ENCODE results near the gene CLCN4. TPM values are rescaled to one million over a fixed set of nuclear protein-coding genes. Genes with fewer than 3 reads are reported as not detected.
A peak's percentile ranks its signal among the peaks of the same experiment; 100 is the strongest.

Gene CLCN4
- total RNA-seq, 2 donors from 2014 or later: 0.50 to 15.3 TPM

DNA sequence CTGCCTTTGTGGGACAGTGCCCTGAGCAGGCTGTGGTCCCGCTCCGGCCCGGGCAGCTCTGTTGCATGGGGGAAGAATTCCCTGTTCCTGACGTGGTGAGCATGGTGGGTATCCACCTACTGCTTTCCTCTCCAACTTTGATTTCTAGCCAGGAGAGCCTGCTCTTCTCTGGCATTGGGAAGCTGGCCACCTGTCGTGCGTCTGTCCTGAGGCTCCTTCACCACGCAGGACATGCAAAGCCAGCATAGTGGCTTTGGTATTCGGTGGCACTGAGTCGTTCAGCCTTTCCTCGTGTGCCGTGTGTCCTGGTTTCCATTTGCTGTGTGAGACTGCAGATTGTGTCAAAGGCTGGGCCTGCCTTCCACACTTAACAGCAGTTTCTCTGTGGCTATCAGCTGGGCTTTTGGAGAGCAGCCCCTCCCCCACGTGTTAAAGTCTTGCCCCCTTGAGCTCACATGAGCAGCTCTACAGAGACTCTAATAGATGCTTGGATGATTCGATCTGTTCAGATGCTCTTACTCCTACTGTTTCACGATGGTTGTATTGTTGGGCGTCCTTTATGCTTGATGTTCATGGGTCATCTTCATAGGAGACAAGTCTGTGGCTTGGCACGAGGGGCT lies 46.3 kb upstream of the CLCN4 start:
- Histone ChIP-seq H3K27me3 (replicated peaks; ENCODE audit: insufficient read depth) (no peaks in the 10 kb centered on the region), H3K9me3 (no peaks in the 10 kb centered on the region), H3K36me3 (no peaks in the 10 kb centered on the region), H3K4me1 (replicated peaks) (no peaks in the 10 kb centered on the region), H3K4me3 (no peak overlapping the region), H3K27ac (peak overlapping the region; percentile 23 to 45)
- TF ChIP-seq, protein P1, sequence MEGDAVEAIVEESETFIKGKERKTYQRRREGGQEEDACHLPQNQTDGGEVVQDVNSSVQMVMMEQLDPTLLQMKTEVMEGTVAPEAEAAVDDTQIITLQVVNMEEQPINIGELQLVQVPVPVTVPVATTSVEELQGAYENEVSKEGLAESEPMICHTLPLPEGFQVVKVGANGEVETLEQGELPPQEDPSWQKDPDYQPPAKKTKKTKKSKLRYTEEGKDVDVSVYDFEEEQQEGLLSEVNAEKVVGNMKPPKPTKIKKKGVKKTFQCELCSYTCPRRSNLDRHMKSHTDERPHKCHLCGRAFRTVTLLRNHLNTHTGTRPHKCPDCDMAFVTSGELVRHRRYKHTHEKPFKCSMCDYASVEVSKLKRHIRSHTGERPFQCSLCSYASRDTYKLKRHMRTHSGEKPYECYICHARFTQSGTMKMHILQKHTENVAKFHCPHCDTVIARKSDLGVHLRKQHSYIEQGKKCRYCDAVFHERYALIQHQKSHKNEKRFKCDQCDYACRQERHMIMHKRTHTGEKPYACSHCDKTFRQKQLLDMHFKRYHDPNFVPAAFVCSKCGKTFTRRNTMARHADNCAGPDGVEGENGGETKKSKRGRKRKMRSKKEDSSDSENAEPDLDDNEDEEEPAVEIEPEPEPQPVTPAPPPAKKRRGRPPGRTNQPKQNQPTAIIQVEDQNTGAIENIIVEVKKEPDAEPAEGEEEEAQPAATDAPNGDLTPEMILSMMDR (IDR thresholded peaks at IDR 0.05): no peak
- TF ChIP-seq POLR2AphosphoS5 (IDR thresholded peaks at IDR 0.05): no peak
- TF ChIP-seq POLR2A (IDR thresholded peaks at IDR 0.05): no peak
- DNase-seq (ENCODE audit: low spot score): no peak
- 79% methylated on average over 14 of the region's 16 CpGs for WGBS
- intact Hi-C loops (cut with DNase I): loop anchor here (10.0 kb wide), 2 partner anchors 226 to 1296 kb away; no protein-coding TSS in a partner anchor

- DNase-seq (ENCODE audit: low spot score): no peak
- Histone ChIP-seq H3K27me3 (replicated peaks; ENCODE audit: insufficient read depth) (no peaks in the 10 kb centered on the region), H3K27ac (peak overlapping the region; percentile 23 to 45), H3K4me1 (replicated peaks) (no peaks in the 10 kb centered on the region), H3K36me3 (no peaks in the 10 kb centered on the region), H3K9me3 (no peaks in the 10 kb centered on the region), H3K4me3 (no peak overlapping the region)
- 51% methylated on average over 10 of the region's 10 CpGs for WGBS
- intact Hi-C loops (cut with DNase I): loop anchor here (10.0 kb wide), 2 partner anchors 226 to 1296 kb away; no protein-coding TSS in a partner anchor
- no peak for TF ChIP-seq POLR2AphosphoS5 (IDR thresholded peaks at IDR 0.05)
Measured at GRCh38 chrX:10110984-10111363, 45.8 kb upstream of the CLCN4 start.

GRCh38 chrX:10111364-10112148 lies 45.2 kb upstream of the CLCN4 start:
- TF ChIP-seq, protein P1 (IDR thresholded peaks at IDR 0.05): no peak
- TF ChIP-seq POLR2A (IDR thresholded peaks at IDR 0.05): no peak
- TF ChIP-seq POLR2AphosphoS5 (IDR thresholded peaks at IDR 0.05): no peak
- WGBS: 64% methylated on average over 21 of the region's 26 CpGs
- Histone ChIP-seq H3K36me3 (no peaks in the 10 kb centered on the region), H3K27ac (peak overlapping the region; percentile 23 to 45), H3K27me3 (replicated peaks; ENCODE audit: insufficient read depth) (no peaks in the 10 kb centered on the region), H3K4me1 (replicated peaks) (no peaks in the 10 kb centered on the region), H3K9me3 (no peaks in the 10 kb centered on the region), H3K4me3 (no peak overlapping the region)
- intact Hi-C loops (cut with DNase I): loop anchor here (10.0 kb wide), 2 partner anchors 227 to 1297 kb away; no protein-coding TSS in a partner anchor
- no peak for DNase-seq (ENCODE audit: low spot score)

DNA sequence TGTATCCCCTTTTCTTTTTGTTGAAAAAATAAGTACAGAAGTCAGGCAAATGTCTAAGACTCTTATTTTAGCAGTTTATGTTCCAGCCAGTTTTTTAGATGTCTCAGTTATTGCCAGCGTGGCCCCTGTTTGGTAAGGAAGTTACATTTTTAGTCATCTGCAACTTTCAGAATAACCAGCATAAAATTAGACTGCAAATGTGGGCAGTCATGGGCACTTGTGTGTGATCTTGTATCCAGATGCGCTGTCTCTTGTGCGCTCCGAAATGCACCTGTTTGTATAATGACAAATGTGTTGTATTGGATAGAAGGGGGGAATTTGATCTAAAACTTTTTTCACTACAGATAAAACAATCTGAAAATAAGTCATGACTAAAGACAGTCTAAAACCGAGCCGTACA lies 44.3 kb upstream of the CLCN4 start:
- DNase-seq (ENCODE audit: low spot score): no peak
- no peak for TF ChIP-seq POLR2AphosphoS5 (IDR thresholded peaks at IDR 0.05)
- TF ChIP-seq POLR2A (IDR thresholded peaks at IDR 0.05): no peak
- TF ChIP-seq, protein P1 (IDR thresholded peaks at IDR 0.05): no peak
- intact Hi-C loops (cut with DNase I): loop anchor here (10.0 kb wide), 2 partner anchors 228 to 1298 kb away; no protein-coding TSS in a partner anchor
- H3K9me3 ChIP-seq: no peaks in the 10 kb centered on the region
- 74% methylated on average over 6 of the region's 6 CpGs for WGBS
- H3K4me3 ChIP-seq: no peak overlapping the region
- H3K27me3 ChIP-seq (replicated peaks; ENCODE audit: insufficient read depth): no peaks in the 10 kb centered on the region
- no peak overlapping the region for H3K27ac ChIP-seq
- no peaks in the 10 kb centered on the region for H3K4me1 ChIP-seq (replicated peaks)
- no peaks in the 10 kb centered on the region for H3K36me3 ChIP-seq

GRCh38 chrX:10115082-10115481 lies 41.7 kb upstream of the CLCN4 start:
- DNase-seq (ENCODE audit: low spot score): no peak
- H3K4me3 ChIP-seq: no peak overlapping the region
- intact Hi-C loops (cut with DNase I): loop anchor here (10.0 kb wide), 2 partner anchors 230 to 1300 kb away; no protein-coding TSS in a partner anchor
- no peaks in the 10 kb centered on the region for H3K27me3 ChIP-seq (replicated peaks; ENCODE audit: insufficient read depth)
- H3K4me1 ChIP-seq (replicated peaks): no peaks in the 10 kb centered on the region
- no peaks in the 10 kb centered on the region for H3K36me3 ChIP-seq
- H3K9me3 ChIP-seq: no peaks in the 10 kb centered on the region
- no peak overlapping the region for H3K27ac ChIP-seq
- 85% methylated on average over 5 of the region's 5 CpGs for WGBS
- TF ChIP-seq POLR2A (IDR thresholded peaks at IDR 0.05) (no peak), POLR2AphosphoS5 (IDR thresholded peaks at IDR 0.05) (no peak)
- TF ChIP-seq, protein P1 (IDR thresholded peaks at IDR 0.05): no peak
